ENCODE data around the gene TRIM49D2.
"Not testable (repeated sequence)": the region's sequence is repeated elsewhere in the genome, so short reads cannot be mapped to it uniquely, and the experiment has no call there.

Gene TRIM49D2

GRCh38 chr11:89923764-89924163, at the start of gene TRIM49D2:
Gene TRIM49D2, plus strand, starts transcription at chr11:89924064. Its CDS starts 2,698 bp downstream, at chr11:89926762.
- not testable (repeated sequence) for H3K27me3 ChIP-seq (ENCODE audit: insufficient read depth, insufficient read length); H3K4me1 ChIP-seq (ENCODE audit: insufficient read depth, insufficient read length); DNase-seq (ENCODE audit: low read depth, low spot score); H3K4me3 ChIP-seq (ENCODE audit: insufficient read length, low read depth); H3K9me3 ChIP-seq (ENCODE audit: insufficient read depth, low read length); H3K36me3 ChIP-seq (ENCODE audit: insufficient read depth, insufficient read length, low read length); H3K9ac ChIP-seq (ENCODE audit: insufficient read length, low read depth)

GRCh38 chr11:89877511-89877910, 46.4 kb upstream of the TRIM49D2 start:
- not testable (repeated sequence) for H3K9me3 ChIP-seq (ENCODE audit: insufficient read depth, low read length); H3K27me3 ChIP-seq (ENCODE audit: insufficient read depth, insufficient read length); DNase-seq (ENCODE audit: low read depth, low spot score); H3K36me3 ChIP-seq (ENCODE audit: insufficient read depth, insufficient read length, low read length); H3K9ac ChIP-seq (ENCODE audit: insufficient read length, low read depth); H3K4me1 ChIP-seq (ENCODE audit: insufficient read depth, insufficient read length); H3K4me3 ChIP-seq (ENCODE audit: insufficient read length, low read depth)

- H3K36me3 ChIP-seq (ENCODE audit: insufficient read depth, insufficient read length, low read length); DNase-seq (ENCODE audit: low read depth, low spot score); H3K9me3 ChIP-seq (ENCODE audit: insufficient read depth, low read length); H3K4me3 ChIP-seq (ENCODE audit: insufficient read length, low read depth); H3K9ac ChIP-seq (ENCODE audit: insufficient read length, low read depth); H3K27me3 ChIP-seq (ENCODE audit: insufficient read depth, insufficient read length); H3K4me1 ChIP-seq (ENCODE audit: insufficient read depth, insufficient read length): not testable (repeated sequence)
Measured at GRCh38 chr11:89893245-89893644, 30.6 kb upstream of the TRIM49D2 start.

- not testable (repeated sequence) for H3K9me3 ChIP-seq (ENCODE audit: insufficient read depth, low read length); H3K36me3 ChIP-seq (ENCODE audit: insufficient read depth, insufficient read length, low read length)
Measured at GRCh38 chr11:89900809-89901208, 23.1 kb upstream of the TRIM49D2 start.

GRCh38 chr11:89922195-89922660, 1.6 kb upstream of the TRIM49D2 start, which contains the start of gene TRIM49D1:
Gene TRIM49D1, minus strand, starts transcription at chr11:89922245. Its CDS starts 4,535 bp downstream, at chr11:89917710.
- TF ChIP-seq SUZ12 (IDR thresholded peaks at IDR 0.05; ENCODE audit: extremely low read depth, insufficient read depth, insufficient read length) (no peak), ZNF274 (IDR thresholded peaks at IDR 0.05; ENCODE audit: low read depth, low read length) (no peak), YY1 (IDR thresholded peaks at IDR 0.05; ENCODE audit: insufficient read depth, insufficient read length) (no peak)
- Histone ChIP-seq H3K4me3 (ENCODE audit: insufficient read length, low read depth) (no peak within 1 kb of the TSS), H3K4me1 (ENCODE audit: insufficient read depth, insufficient read length) (no peaks in the 10 kb centered on the region), H3K9ac (ENCODE audit: insufficient read length, low read depth) (no peak within 1 kb of the TSS), H3K27me3 (ENCODE audit: insufficient read depth, insufficient read length) (no peaks in the 10 kb centered on the region), H3K36me3 (ENCODE audit: insufficient read depth, insufficient read length, low read length) (no peaks in the 10 kb centered on the region), H3K9me3 (ENCODE audit: insufficient read depth, low read length) (no peaks in the 10 kb centered on the region)
- DNase-seq (ENCODE audit: low read depth, low spot score), result no peak

More at GRCh38 chr11:89900809-89901208, 23.1 kb upstream of the TRIM49D2 start:
- DNase-seq (ENCODE audit: low read depth, low spot score); H3K4me3 ChIP-seq (ENCODE audit: insufficient read length, low read depth); H3K27me3 ChIP-seq (ENCODE audit: insufficient read depth, insufficient read length); H3K9ac ChIP-seq (ENCODE audit: insufficient read length, low read depth); H3K4me1 ChIP-seq (ENCODE audit: insufficient read depth, insufficient read length): not testable (repeated sequence)

GRCh38 chr11:89960833-89961232, 37.0 kb downstream of the TRIM49D2 start:
- H3K4me1 ChIP-seq (ENCODE audit: insufficient read depth, insufficient read length); H3K9ac ChIP-seq (ENCODE audit: insufficient read length, low read depth); H3K27me3 ChIP-seq (ENCODE audit: insufficient read depth, insufficient read length); H3K4me3 ChIP-seq (ENCODE audit: insufficient read length, low read depth); H3K9me3 ChIP-seq (ENCODE audit: insufficient read depth, low read length); H3K36me3 ChIP-seq (ENCODE audit: insufficient read depth, insufficient read length, low read length); DNase-seq (ENCODE audit: low read depth, low spot score): not testable (repeated sequence)

- H3K9ac ChIP-seq (ENCODE audit: insufficient read length, low read depth); H3K27me3 ChIP-seq (ENCODE audit: insufficient read depth, insufficient read length); H3K36me3 ChIP-seq (ENCODE audit: insufficient read depth, insufficient read length, low read length); DNase-seq (ENCODE audit: low read depth, low spot score); H3K9me3 ChIP-seq (ENCODE audit: insufficient read depth, low read length); H3K4me3 ChIP-seq (ENCODE audit: insufficient read length, low read depth); H3K4me1 ChIP-seq (ENCODE audit: insufficient read depth, insufficient read length): not testable (repeated sequence)
Measured at GRCh38 chr11:89965737-89966136, 41.9 kb downstream of the TRIM49D2 start, which contains the start of gene TRIM64. Gene TRIM64, plus strand, starts transcription at chr11:89966037. Its CDS starts 2,467 bp downstream, at chr11:89968504.

Data from NT2/D1 (cell line).